Measurements from ENCODE around the gene ADAM15. TPM values are rescaled to one million over a fixed set of nuclear protein-coding genes. Genes with fewer than 3 reads are reported as not detected.

Gene ADAM15
- total and polyA plus RNA-seq, 2 of the 8 experiments (the other 6 are each of a cell fraction or from before 2014, with no cell fraction given) = 32.9 to 37.6 TPM

GRCh38 chr1:155073377-155074242 is 22.5 kb downstream of the ADAM15 start:
- 84% methylated on average over 3 of the region's 3 CpGs; no CpG with 5 or more reads in 1 of the 2 experiments for WGBS, 2 experiments (ENCODE audit: extremely low coverage in 1 of 2, insufficient coverage in 1 of 2, insufficient read length in 1 of 2, insufficient replicate concordance in 2 of 2, low coverage in 1 of 2, low lambda C conversion rate in 2 of 2, missing lambda C conversion rate in 1 of 2)
- H4K20me1 ChIP-seq (replicated peaks in 1 of 2; ENCODE audit: control insufficient read depth in 1 of 2, insufficient read depth in 2 of 2, low read length in 2 of 2) = peaks cover 9 to 12% of the 10 kb centered on the region in 2 experiments
- H3K36me3 ChIP-seq (ENCODE audit: control insufficient read depth in 2 of 4, insufficient read depth in 4 of 4, low read length in 3 of 4) = peaks cover 0 to 9% (median 0%) of the 10 kb centered on the region in 4 experiments; a peak in 2 of 8 replicates
- no peak overlapping the region for H4K8ac ChIP-seq (ENCODE audit: extremely low read depth, insufficient read depth, low read length)
- no peak overlapping the region for H3K23ac ChIP-seq (ENCODE audit: insufficient read length)
- H4K91ac ChIP-seq (replicated peaks; ENCODE audit: insufficient read length, low read length) = no peak overlapping the region
- peaks cover 11% of the 10 kb centered on the region for H3K23me2 ChIP-seq (ENCODE audit: low read depth, low read length)
- H3K4ac ChIP-seq (replicated peaks; ENCODE audit: insufficient read length, low read depth, low read length) = no peak overlapping the region
- peaks cover 4 to 33% (median 22%) of the 10 kb centered on the region in 4 experiments for H3K4me1 ChIP-seq (replicated peaks in 1 of 4; ENCODE audit: control insufficient read depth in 3 of 4, insufficient read depth in 4 of 4, low read length in 3 of 4)
- POLR2A ChIA-PET (ENCODE audit: partially characterized antibody) = interaction anchor here (1.0 kb wide), 1 partner anchor 17 kb away, joined by 3 read pairs; no protein-coding TSS in a partner anchor
- no peak for TF ChIP-seq MAX (IDR thresholded peaks at IDR 0.05)
- no peak for TF ChIP-seq RAD21 (IDR thresholded peaks at IDR 0.05 in 1 of 2, conservative IDR thresholded peaks at IDR 0.05 in 1 of 2; ENCODE audit: low read depth in 2 of 2, low read length in 2 of 2)
- TF ChIP-seq RBBP5 (IDR thresholded peaks at IDR 0.05; ENCODE audit: borderline replicate concordance, low read depth, low read length) = no peak
- no peak for TF ChIP-seq KDM5A (IDR thresholded peaks at IDR 0.05; ENCODE audit: low read length)
- no peak for TF ChIP-seq SIN3A (conservative IDR thresholded peaks at IDR 0.05 in 1 of 2, IDR thresholded peaks at IDR 0.05 in 1 of 2; ENCODE audit: low read depth in 1 of 2, low read length in 2 of 2)
- TF ChIP-seq POLR2AphosphoS5 (IDR thresholded peaks at IDR 0.05; ENCODE audit: low read depth, low read length) = no peak
- TF ChIP-seq CBX5 (IDR thresholded peaks at IDR 0.05; ENCODE audit: low read depth, low read length) = no peak
- DNase-seq (ENCODE audit: low read depth in 1 of 2, low spot score in 2 of 2) (no peak), FAIRE-seq (no peak)
- no peak overlapping the region for H3K4me3 ChIP-seq (ENCODE audit: extremely low read depth in 1 of 4, insufficient read depth in 2 of 4, low read depth in 3 of 4, low read length in 4 of 4)
- no peak overlapping the region; the same call in 1 of the 2 replicates for H3K18ac ChIP-seq (ENCODE audit: extremely low read depth, low read length)
- H3K4me2 ChIP-seq (ENCODE audit: insufficient read depth in 1 of 2, low read depth in 2 of 2, low read length in 2 of 2) = peak overlapping the region; percentile 24 to 36
- 0 out of 2 replicates have a peak overlapping the region, but pooled peaks have one; percentile 50 for H2BK12ac ChIP-seq (ENCODE audit: low read depth, low read length)
- H2BK120ac ChIP-seq (replicated peaks; ENCODE audit: low read depth, low read length) = no peak overlapping the region
- H3K56ac ChIP-seq (replicated peaks; ENCODE audit: insufficient read length, low read depth, low read length) = no peak overlapping the region
- H2AK5ac ChIP-seq (ENCODE audit: low read depth, low read length) = peak overlapping the region; percentile 93; the same call in 1 of the 2 replicates
- H3K14ac ChIP-seq (ENCODE audit: insufficient read length) = no peak overlapping the region
- no peak overlapping the region for H4K5ac ChIP-seq (ENCODE audit: insufficient read length, low read depth, low read length)
- no peak overlapping the region for H2BK5ac ChIP-seq (ENCODE audit: low read depth, low read length)
- H3K79me1 ChIP-seq (ENCODE audit: low read depth, low read length) = no peaks in the 10 kb centered on the region
- no peak overlapping the region for H2AFZ ChIP-seq (ENCODE audit: low read length)
- peaks cover 0 to 22% (median 12%) of the 10 kb centered on the region in 4 experiments; a peak in 6 of 7 replicates for H3K27me3 ChIP-seq (replicated peaks in 1 of 4; ENCODE audit: control insufficient read depth in 3 of 4, extremely low read depth in 1 of 4, insufficient read depth in 3 of 4, low read length in 3 of 4)
- peak overlapping the region; percentile 61; the same call in 1 of the 2 replicates for H2BK15ac ChIP-seq (ENCODE audit: low read length)
- H3K27ac ChIP-seq (ENCODE audit: low read depth, low read length) = no peak overlapping the region
- no peaks in the 10 kb centered on the region for H3K79me2 ChIP-seq (ENCODE audit: control insufficient read depth in 1 of 2, insufficient read depth in 2 of 2, low read length in 2 of 2)
- H2BK20ac ChIP-seq (ENCODE audit: low read length) = 0 out of 2 replicates have a peak overlapping the region, but pooled peaks have one; percentile 61
- no peak overlapping the region for H3K9ac ChIP-seq (replicated peaks in 1 of 4; ENCODE audit: extremely low read depth in 1 of 4, low read depth in 3 of 4, low read length in 3 of 4)
- CTCF ChIA-PET (ENCODE audit: partially characterized antibody) = interaction anchor here (4.6 to 33.9 kb wide), 2 partner anchors 11 to 21 kb away, joined by 46 to 907 read pairs; partner anchors contain the start of genes ADAM15 and EFNA4
- H3K9me3 ChIP-seq (ENCODE audit: insufficient read depth in 2 of 2, low read depth in 1 of 2, low read length in 1 of 2) = no peaks in the 10 kb centered on the region

All from H1 (cell line).